GM12865 (cell line): Measurements from ENCODE around the gene SLC22A3.

ENCODE experiments used
- DNase-seq: peaks from one replicate; pipeline ENCODE4 v3.0.0; 2010; ENCODE audit warnings: low read depth
- H3K4me3 ChIP-seq: 2 replicates; pipeline ENCODE4 v1.5.1; 2011; ENCODE audit warnings: mild to moderate bottlenecking, low read depth, low read length, control low read depth
- TF ChIP-seq, protein P1 (sequence below): IDR thresholded peaks from 2 replicates; pipeline ENCODE4 v1.5.1; 2011; ENCODE audit warnings: low read length, control low read depth, low read depth, inconsistent platforms; ENCODE audit not compliant: insufficient read depth; ENCODE audit errors: missing control alignments

The SLC22A3 gene

DNA sequence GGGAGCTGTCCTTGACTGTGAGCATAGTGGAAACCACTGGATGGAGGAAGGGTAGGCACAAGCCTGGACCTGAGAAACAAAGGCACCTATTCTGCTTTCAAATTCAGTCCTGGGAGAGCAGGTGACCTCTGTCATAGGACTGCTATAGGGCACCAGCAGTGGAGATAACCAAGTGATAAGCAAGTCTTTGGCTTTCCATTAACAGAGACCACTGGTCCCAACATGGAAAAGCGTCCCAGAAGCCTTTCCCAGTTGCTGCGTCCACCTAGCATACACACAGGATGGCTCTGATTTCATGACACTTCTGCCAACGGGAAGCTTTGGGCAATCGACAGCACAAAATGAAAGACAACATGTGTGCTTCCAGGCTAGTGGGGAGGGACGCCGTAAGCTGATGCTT lies 8.9 kb downstream of the SLC22A3 start:
- no peak for DNase-seq
- no peak overlapping the region for H3K4me3 ChIP-seq
- TF ChIP-seq, protein P1, sequence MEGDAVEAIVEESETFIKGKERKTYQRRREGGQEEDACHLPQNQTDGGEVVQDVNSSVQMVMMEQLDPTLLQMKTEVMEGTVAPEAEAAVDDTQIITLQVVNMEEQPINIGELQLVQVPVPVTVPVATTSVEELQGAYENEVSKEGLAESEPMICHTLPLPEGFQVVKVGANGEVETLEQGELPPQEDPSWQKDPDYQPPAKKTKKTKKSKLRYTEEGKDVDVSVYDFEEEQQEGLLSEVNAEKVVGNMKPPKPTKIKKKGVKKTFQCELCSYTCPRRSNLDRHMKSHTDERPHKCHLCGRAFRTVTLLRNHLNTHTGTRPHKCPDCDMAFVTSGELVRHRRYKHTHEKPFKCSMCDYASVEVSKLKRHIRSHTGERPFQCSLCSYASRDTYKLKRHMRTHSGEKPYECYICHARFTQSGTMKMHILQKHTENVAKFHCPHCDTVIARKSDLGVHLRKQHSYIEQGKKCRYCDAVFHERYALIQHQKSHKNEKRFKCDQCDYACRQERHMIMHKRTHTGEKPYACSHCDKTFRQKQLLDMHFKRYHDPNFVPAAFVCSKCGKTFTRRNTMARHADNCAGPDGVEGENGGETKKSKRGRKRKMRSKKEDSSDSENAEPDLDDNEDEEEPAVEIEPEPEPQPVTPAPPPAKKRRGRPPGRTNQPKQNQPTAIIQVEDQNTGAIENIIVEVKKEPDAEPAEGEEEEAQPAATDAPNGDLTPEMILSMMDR, result no peak

DNA sequence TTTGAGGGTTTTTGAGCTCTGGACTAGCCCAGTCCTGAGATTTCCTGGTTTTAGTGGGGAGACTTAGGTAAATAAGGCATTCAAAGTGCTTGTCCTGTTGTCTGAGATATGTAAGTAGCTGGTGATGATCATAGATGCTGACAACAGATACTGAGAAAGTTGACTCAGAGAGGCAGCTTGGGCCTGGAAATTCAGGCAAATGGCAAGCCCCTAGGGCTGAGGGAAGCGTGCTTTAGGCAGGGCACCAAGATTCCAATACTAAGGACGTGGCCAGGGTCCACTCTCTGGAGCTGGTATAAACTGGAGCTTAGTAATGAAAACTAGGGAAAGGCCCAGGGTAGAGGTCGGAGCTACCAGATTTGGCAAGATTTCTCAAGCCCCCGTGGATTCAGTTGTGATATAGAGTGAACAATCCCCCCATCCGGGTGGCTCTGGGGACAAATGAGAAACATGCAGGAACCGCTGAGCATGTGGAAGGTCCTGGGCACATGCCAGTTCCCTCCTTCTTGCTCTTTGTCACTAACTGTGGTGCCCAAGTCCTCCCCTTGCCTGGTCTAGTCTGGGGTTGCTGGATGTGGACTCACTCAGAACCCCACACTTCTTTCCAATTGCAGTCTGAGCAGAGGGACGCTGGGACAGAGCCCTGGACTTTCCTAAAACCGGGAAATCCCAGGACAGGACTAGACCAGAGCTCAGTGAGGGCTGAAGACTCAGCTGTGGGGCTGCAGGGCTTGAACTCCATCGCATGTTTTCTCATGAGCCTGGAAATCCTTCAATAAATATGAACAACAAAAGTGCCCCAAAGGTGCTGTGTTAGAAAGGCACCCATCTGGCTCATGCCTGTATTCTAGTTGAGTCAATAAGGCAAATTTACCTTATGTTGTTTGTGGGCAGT lies 10.3 kb downstream of the SLC22A3 start:
- H3K4me3 ChIP-seq, result no peak overlapping the region
- TF ChIP-seq, protein P1, result no peak

DNA sequence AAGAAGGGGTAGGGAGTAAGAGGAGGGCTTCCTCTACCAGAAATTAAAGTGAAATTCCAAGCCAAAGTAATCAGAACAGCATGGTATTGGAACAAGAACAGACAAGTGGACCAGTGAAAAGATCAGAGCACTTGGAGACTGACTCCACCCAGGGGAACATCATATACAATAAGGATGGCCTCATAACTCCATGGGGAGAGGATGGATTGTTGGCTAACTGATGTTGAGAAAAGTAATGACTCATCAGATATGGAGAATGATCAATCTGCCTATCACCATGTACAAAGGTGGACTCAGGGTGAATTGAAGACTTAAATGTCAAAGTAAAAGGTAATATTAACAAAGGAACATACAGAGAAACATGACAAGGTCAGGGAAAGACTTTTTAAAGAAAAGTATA lies 12.8 kb downstream of the SLC22A3 start:
- TF ChIP-seq, protein P1, result no peak
- no peak overlapping the region for H3K4me3 ChIP-seq
- no peak for DNase-seq

More for the DNA sequence above, 10.3 kb downstream of the SLC22A3 start:
- DNase-seq, result no peak

DNA sequence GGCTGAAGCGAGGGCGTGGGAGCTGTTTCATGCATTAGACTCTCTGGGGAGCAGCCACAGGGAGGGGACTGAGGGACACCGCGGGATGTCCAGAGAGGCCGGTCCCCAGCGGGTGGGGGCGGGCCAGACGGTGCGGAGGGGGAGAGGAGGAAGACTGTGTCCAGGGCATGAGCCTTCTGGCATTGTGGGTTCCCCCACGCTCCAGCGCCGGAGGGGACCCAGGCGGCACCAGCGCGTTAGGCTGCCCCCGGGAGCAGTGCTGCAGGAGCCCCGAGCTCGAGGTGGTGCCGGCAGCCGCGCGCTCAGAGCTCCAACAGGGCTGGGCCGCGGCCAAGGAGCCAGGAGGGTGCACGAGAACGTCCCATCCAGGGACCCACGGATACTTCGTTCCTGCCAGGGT lies 14.4 kb downstream of the SLC22A3 start:
- no peak for DNase-seq
- H3K4me3 ChIP-seq, result no peak overlapping the region
- TF ChIP-seq, protein P1, result no peak

DNA sequence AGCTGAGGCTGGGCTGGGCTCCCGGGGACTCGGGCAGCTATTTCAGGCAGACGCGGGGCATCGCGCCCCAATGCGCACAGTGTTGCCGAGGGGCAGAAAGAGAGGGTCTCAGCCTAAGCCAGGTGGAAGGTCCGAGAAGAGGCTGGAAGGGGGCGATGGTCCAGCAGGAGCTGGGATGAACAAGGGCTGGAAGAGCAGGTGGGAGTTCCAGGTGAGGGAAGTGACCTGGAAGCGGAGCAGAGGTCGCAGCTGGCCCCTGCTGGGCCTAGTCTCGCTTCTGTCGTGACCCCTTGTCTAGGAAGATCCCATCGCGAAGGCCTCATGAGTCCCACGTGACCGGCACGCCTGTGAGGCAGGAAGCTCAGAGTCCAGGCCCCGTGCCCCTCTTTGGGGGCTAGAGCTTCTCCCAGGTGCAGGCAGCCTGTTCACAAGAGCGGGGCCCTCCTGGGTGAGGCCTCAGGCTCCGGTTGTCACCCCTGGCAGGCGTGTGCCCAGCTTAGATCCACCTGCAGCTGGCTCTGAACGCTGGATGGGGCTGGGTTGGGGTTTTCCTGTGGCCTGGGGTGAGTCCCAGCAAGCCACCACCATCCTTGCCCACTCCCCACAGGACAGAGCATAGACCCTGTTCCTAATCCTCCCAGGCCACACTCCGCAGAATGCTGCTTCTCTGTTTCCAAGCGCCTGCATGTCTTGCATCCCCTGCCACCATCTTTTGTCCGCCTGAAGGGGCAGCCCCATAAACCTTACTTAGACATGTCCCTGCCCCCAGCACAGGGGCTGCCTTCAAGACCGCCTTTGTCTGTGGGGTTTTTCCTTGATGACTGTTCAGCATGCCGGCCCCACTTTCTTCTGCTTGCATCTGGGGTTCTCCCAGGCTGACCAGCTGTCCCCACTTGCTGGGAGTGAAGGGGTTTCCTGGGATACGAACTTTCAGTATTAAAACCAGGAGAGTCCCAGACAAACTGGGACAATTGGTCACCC lies 15.1 kb downstream of the SLC22A3 start:
- peak; percentile 9 for DNase-seq
- no peak overlapping the region for H3K4me3 ChIP-seq
- TF ChIP-seq, protein P1, result no peak

DNA sequence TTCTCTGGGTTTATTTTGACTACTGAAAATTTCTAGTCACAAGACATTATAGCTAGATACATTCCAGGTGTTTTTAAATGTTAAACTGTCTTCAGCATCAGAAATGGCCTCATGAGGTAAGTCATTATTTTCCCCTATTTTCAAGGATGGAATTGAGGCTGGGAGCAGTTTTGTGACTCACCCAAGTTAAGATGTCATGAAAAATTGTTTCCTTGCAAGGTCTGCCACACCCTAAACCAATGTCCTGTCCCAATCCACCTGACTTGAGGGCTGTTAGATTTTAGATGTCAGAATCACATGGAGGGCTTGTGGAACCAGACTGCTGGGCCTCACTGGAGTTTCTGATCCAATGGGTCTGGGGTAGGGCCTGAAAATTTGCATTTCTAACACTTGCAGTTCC lies 16.9 kb downstream of the SLC22A3 start:
- TF ChIP-seq, protein P1, result no peak
- no peak overlapping the region for H3K4me3 ChIP-seq

More for the DNA sequence above, 16.9 kb downstream of the SLC22A3 start:
- DNase-seq, result no peak
